GM21723 (cell line): Measurements from ENCODE around the gene CRYBG1.

Experiments
- ATAC-seq: cut with Tn5 transposase; IDR thresholded peaks from one replicate; pipeline ENCODE4 v1.9.1; 2021; ENCODE audit warnings: mild to moderate bottlenecking, moderate library complexity; ENCODE audit not compliant: unreplicated experiment

CRYBG1 gene

GRCh38 chr6:106419900-106420613 lies 59.5 kb downstream of the CRYBG1 start:
- no peak for ATAC-seq

DNA sequence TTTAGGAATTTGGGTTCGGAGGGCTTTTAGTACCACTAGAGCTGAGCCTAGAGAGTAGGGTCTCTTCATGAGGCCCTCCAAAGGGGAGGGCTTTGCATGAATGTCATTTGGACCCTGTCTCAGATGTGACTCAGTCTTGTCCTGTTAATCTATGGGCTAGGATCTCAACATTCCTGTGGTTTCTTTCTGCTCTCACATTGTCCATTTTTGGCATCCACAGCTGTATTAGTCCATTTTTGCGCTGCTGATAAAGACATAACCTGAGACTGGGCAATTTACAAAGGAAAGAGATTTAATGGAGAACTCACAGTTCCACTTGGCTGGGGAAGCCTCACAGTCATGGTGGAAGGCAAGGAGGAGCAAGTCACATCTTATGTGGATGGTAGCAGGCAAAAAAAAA lies 61.0 kb downstream of the CRYBG1 start:
- no peak for ATAC-seq

- no peak for ATAC-seq
Measured at GRCh38 chr6:106422534-106422933, 62.0 kb downstream of the CRYBG1 start.

DNA sequence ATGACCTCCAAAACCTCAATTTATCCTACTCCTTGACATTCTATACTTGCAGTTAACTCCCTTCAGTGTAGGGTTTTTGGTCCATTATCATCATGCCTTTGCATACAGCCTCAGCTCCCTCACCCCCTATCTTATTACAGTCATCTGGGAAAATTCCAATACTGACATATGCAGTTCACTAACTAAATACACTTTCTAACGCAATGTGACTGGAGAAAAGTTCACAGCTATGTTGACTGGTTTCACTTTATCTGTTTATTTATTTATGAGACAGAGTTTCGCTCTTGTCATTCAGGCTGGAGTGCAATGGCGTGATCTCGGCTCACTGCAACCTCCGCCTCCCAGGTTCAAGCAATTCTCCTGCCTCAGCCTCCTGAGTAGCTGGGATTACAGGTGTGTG lies 64.9 kb downstream of the CRYBG1 start:
- no peak for ATAC-seq

- ATAC-seq: no peak
Measured at GRCh38 chr6:106426250-106426970, 65.9 kb downstream of the CRYBG1 start.

GRCh38 chr6:106430466-106430865 lies 69.9 kb downstream of the CRYBG1 start:
- ATAC-seq: no peak

GRCh38 chr6:106431405-106431804 lies 70.9 kb downstream of the CRYBG1 start:
- no peak for ATAC-seq

GRCh38 chr6:106431972-106432371 lies 71.5 kb downstream of the CRYBG1 start:
- no peak for ATAC-seq

DNA sequence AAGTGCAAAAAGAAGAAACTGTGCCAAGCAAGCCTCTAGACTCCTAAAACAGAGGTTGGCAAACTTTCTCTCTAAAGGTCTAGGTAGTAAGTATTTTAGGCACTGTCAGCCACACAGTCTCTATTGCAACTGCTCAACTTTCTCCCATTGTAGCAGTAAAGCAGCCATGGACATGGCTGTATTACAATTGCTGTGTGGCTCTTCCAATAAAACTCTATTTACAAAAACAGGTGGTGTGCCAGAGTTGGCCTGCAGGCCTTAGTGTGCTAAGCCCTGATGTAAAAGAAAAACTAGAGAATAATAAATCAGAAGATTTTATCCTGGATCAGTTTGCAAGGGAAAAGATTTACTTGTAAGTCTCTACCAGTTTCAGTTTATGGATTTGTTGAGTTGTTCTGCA lies 74.0 kb downstream of the CRYBG1 start:
- ATAC-seq: no peak

- ATAC-seq: no peak
Measured at GRCh38 chr6:106439459-106439858, 78.9 kb downstream of the CRYBG1 start.

GRCh38 chr6:106440546-106440945 lies 80.0 kb downstream of the CRYBG1 start:
- no peak for ATAC-seq

GRCh38 chr6:106442395-106442794 lies 81.9 kb downstream of the CRYBG1 start:
- no peak for ATAC-seq

DNA sequence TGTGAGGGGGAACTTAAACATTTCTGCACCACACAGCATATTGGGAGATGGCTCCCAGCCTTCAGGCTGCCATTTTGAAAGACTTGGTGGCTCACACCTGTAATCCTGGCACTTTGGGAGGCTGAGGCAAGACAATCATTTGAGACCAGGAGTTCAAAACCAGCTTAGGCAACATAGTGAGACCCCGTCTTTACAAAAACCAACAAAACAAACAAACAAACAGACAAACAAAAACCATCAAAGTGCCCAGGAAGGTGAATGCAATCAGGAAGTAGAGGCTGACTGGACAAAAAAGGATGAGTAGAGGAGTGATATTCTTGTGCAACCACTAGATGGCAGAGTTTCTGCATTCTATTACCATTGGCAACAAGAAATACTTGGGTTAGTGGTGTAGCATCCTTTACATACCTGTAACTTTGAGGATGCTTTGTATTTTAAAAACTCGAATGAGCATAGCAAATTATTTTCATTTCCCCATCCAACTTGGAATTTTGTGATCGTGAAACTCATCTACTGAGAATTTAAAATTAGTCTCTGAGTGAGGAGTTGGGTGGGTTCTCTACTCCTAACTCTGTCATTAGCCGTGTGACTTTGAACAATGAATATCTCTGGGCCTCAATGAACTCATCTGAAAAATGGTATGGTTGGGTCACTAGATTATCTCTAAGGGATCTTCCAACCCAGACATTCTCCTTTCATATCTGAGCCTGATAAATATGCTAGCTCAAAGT lies 84.4 kb downstream of the CRYBG1 start:
- ATAC-seq: no peak

DNA sequence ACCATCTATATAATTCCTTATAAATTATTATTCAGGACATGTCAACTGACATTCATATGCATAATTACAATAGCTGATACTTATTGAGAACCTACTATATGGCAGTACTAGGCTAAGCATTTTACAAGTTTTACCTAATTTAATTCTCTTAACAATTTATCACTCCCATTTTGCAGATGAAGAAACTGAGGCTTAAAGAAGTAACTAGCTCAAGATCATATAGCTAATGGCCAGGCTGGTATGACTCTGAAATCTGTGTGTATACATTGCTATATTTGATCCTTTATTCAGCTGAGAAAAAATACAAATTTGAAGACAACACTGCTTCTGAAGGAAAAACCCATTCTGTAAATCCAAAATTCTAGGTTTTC lies 85.0 kb downstream of the CRYBG1 start:
- ATAC-seq: no peak

GRCh38 chr6:106446287-106446885 lies 85.9 kb downstream of the CRYBG1 start:
- ATAC-seq: no peak

DNA sequence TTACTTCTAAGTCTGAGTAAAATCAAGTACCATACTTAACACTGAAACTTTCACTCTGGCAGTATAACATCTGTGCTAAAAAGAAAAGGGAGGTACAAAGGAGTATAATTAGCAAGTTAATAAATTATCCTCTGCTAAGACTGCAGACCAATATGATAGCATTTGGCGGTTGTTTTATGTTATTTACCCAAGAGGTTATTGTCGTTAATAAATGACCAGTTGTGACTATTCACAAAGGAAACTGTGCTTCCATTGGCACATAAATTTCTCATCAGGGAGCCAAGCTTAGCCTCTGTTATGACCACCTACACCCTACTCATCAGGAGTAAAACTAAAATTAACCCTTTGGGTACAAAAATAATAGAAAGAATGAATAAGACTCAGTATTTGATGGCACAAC lies 86.5 kb downstream of the CRYBG1 start:
- ATAC-seq: no peak

DNA sequence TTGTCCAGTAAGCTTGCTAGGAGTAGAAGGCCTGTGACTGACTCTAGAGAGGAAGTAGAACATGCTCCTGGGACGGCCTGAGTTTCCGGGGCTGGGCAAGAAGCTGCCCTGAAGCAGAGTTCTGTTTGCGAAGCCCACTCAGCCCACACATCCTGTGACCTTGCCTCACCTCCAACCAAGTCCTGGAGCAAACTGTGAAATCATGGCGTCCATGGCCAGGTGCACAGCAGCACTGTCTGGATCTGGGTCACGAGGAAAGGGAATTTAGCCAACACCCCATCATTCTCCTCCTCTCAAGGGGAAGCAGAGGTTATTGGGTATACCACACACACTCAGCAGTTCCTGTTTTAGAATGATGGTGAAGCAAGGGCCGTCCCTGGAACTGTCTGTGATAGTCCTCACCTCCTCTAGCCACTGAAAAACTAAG lies 87.5 kb downstream of the CRYBG1 start:
- no peak for ATAC-seq

DNA sequence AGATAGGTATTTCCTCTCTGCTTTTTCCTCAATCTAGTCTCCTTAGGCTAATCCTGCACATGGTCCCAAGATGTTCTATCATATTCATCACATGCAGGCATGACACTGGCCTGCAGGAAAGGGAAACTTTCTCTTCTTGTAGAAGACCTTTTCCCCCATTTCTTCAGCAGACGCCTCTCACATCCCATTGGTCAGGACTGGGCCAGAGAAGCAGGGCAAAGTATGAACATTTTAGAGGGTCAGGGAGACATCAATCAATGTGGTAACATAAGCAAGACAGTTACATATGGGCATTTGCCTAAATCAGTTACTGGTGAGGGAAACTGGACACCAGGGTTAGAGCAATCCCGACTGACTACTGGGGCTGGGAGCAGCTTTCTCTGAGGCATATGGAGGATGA lies 90.1 kb downstream of the CRYBG1 start:
- no peak for ATAC-seq

DNA sequence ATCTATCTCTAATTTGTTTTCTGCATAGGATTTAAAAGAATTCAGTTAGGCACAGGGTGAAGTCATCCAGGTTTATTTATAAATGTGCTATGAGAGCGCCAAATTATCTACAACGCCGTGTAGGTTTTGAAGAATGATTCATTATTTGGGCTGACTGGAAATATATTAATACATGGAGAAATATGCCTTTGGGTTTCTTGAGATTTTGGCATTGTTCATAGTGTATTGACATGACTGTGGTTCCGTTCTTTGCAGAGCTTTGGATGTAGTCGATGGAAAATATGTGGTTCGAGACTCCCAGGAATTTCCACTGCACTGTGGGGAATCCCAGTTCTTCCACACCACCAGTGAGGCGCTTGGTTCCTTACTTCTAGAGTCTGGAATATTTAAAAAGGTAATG lies 90.9 kb downstream of the CRYBG1 start:
- no peak for ATAC-seq

DNA sequence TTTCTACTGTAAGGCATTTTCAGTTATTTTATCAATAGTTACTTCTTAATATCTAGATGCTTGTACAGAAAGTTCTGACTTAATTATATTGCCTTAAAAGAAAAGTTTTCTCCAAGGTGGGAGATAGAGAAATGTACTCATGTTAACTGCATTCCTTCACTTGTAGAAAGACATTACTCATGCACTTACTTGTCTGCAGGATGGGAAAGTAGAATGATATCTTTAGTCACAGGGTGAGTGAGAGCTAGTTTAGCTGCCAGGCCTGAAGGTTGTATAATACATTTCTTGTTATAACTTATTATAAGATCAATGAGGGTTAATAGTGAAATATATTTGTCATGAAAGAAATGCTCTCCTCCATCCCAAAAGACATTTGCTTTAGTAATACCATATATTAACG lies 92.1 kb downstream of the CRYBG1 start:
- no peak for ATAC-seq

- no peak for ATAC-seq
Measured at GRCh38 chr6:106453756-106454367, 93.3 kb downstream of the CRYBG1 start.
